Epithelial cell of proximal tubule (primary cell): ENCODE results near the gene IGSF9B. TPM values are rescaled to one million over a fixed set of nuclear protein-coding genes. Genes with fewer than 3 reads are reported as not detected.

Source experiments
- DNase-seq: peaks from one replicate; pipeline ENCODE4 v3.0.0-alpha.2; 2011; ENCODE audit warnings: low read depth
- H3K4me3 ChIP-seq: 2 replicates; pipeline ENCODE4 v1.5.1; 2011; ENCODE audit warnings: low read depth, mild to moderate bottlenecking, low read length
- total RNA-seq: library from RNA; depleted of rRNA; stranded (reverse); fragments of >200 nt; gene quantifications from 2 replicates; pipeline ENCODE4 v1.2.3, GENCODE V29; 2015
- TF ChIP-seq, protein P1 (sequence below): conservative IDR thresholded peaks from 2 replicates; pipeline ENCODE4 v1.5.1; 2012; ENCODE audit warnings: low read depth, mild to moderate bottlenecking, low read length

Gene IGSF9B
- total RNA-seq, 1 donor from 2014 or later: 1.0 TPM

DNA sequence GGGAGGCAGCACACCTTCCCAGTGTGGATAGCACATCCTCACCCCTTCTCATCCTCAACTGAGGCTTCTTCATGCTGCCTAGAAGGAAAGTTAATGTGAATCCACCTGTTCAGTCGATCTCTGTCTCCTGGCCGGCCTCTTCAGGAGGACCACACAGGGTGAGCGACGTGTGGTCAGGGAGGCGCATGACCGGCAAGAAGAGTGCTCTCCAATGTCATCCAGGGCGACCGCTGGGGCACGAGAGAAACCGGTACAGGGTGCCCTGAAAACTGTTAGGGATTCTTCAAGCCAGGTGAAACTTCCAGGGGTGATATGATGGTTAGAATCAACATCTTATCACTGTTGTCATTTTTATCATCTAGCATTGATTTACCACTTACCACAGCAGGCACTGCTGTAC, 43.0 kb downstream of the IGSF9B start:
- H3K4me3 ChIP-seq: no peak overlapping the region
- TF ChIP-seq, protein P1, sequence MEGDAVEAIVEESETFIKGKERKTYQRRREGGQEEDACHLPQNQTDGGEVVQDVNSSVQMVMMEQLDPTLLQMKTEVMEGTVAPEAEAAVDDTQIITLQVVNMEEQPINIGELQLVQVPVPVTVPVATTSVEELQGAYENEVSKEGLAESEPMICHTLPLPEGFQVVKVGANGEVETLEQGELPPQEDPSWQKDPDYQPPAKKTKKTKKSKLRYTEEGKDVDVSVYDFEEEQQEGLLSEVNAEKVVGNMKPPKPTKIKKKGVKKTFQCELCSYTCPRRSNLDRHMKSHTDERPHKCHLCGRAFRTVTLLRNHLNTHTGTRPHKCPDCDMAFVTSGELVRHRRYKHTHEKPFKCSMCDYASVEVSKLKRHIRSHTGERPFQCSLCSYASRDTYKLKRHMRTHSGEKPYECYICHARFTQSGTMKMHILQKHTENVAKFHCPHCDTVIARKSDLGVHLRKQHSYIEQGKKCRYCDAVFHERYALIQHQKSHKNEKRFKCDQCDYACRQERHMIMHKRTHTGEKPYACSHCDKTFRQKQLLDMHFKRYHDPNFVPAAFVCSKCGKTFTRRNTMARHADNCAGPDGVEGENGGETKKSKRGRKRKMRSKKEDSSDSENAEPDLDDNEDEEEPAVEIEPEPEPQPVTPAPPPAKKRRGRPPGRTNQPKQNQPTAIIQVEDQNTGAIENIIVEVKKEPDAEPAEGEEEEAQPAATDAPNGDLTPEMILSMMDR: no peak
- no peak for DNase-seq

DNA sequence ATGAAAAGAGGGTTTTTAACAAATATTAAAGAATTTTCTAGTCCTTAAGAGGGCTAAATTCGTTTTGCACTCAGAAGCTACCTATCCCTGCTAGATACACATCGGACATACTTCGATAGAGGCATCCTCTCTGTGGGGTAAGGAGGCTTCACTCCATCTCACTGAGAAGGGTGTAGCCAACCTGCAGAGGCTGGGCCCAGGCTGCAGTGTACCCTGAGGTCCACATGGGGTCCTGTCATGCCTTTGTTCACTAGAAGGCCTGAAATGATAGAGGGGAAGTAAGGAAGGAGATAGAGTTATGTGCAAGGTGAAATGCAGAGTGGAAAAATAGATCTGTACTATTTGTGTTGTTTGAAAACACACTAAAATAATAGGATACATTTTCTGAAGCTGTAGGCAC, 45.6 kb downstream of the IGSF9B start:
- TF ChIP-seq, protein P1: no peak
- DNase-seq: no peak

DNA sequence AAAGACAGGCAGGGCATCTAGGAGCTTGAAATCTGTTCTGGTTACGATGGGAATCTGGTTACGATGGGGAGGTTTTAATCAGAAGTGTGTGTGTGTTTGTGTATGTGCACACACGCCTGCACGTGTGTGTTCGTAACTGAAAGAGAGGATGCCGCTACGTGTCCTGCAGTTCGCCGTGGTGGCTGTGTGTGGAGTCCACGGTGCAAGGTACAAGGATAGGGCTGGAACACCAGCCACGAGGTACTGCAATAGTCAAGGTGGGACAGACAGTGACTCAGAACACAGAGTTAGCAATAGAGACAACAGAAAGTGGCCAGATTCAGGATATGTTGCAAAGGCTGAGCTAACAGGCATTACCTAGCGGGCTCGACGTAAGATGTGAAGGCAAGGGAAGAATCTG, 46.7 kb downstream of the IGSF9B start:
- TF ChIP-seq, protein P1: no peak
- DNase-seq: no peak
- H3K4me3 ChIP-seq: no peak overlapping the region

More for the DNA sequence above, 45.6 kb downstream of the IGSF9B start:
- H3K4me3 ChIP-seq: no peak overlapping the region

DNA sequence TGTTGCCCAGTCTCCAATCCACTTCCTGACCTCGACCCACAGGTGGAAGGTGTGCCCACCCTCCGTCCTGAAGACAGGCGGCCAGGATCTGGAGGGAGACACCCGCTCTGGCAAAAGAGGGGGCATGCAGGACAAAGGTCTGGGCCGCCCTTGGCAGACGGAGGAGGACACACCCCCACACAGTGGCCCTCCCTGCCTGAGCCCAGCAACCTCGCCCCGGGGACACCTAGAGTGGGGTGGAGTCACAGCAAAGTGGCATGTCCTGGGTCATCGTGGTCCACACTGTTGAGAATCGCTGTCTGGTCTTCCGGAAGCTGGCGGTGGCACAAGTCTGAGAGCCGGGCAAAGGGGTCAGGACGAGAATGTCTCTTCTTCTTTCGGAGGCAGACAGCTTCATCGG, 47.9 kb downstream of the IGSF9B start:
- no peak for DNase-seq
- H3K4me3 ChIP-seq: no peak overlapping the region
- TF ChIP-seq, protein P1: no peak

DNA sequence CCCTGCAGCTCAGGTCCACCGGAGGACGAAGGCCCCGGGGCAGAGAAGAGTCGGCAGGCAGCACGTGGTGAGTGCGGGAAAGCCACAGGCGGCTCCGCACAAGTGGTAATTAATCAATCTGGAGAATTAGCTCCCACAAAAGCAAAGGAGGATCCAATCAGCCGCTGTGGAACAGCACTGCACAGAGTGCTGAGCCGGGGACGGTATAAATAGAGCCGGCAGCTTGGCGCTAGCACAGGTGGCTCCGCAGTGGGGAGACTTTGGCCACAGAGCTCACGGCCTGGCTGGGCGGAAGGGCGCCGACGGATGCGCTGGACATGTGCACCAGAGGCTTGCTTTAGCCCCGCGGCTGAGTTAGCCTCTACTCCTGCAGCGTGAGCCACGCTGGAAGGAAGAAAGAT, 48.9 kb downstream of the IGSF9B start:
- no peak overlapping the region for H3K4me3 ChIP-seq
- DNase-seq: no peak
- TF ChIP-seq, protein P1: no peak

DNA sequence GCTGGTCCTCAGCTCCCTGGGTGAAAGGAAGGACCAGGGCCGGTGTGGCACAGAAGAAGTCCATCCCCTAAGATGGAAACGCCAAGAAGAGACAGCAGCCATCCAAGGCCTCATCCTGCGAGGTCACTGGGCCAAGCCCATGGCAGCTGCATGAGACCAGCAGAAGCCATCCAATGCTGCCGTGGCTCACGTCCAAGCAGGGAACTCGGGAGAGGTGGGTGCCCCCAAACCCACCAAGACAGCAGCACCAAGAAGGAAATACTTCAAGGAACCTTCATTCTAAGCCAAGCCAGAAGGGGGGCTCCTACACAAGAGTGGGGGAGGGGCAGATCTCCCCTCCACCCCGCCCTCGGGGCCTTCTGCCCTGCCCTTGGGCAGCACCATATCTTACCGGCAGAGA, 49.6 kb downstream of the IGSF9B start:
- TF ChIP-seq, protein P1: no peak
- no peak for DNase-seq
- H3K4me3 ChIP-seq: no peak overlapping the region

DNA sequence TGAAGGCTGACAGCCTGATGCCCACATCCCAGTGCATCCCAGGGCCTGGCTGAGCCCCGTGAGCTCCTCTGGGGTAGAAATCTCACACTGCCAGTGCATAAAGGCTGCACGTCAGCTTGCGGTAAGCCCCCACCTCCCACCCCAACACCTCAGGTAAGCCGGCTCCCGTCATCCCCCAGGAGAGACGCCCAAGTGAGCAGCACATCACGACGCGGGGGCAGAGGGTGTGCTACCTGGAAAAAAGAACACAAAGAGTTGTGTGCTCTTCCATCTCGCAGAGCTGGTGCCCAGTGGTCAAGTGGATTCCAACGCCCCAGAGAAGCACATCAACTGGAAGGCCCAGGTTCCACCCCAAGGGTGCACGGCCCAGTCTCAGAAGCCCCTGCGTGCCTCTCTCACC, 50.0 kb downstream of the IGSF9B start:
- no peak for DNase-seq
- no peak overlapping the region for H3K4me3 ChIP-seq
- TF ChIP-seq, protein P1: no peak
